Stimulated activated CD8-positive, alpha-beta memory T cell treated with anti-CD3 and anti-CD28 coated beads, Interleukin-4, amount 100 ng/mL, for 1 hour (primary cell): ENCODE data around the gene DUSP9.

Experiments used
- DNase-seq, 2 donors: peaks; one replicate each; pipeline ENCODE4 v3.0.0-alpha.2; 2020; ENCODE audit warnings: low read depth in 2 of 2, low spot score in 1 of 2

The DUSP9 gene

GRCh38 chrX:153621949-153622598 is 24.9 kb upstream of the DUSP9 start:
- DNase-seq: no peak

- no peak for DNase-seq
Measured at GRCh38 chrX:153622661-153623309, 24.2 kb upstream of the DUSP9 start.

- DNase-seq: no peak
Measured at GRCh38 chrX:153623310-153624029, 23.5 kb upstream of the DUSP9 start.

- no peak for DNase-seq
Measured at GRCh38 chrX:153624196-153625091, 22.6 kb upstream of the DUSP9 start.

GRCh38 chrX:153625271-153626024 is 21.6 kb upstream of the DUSP9 start:
- DNase-seq: no peak

- no peak for DNase-seq
Measured at GRCh38 chrX:153626025-153626633, 20.9 kb upstream of the DUSP9 start.

- DNase-seq: no peak
Measured at GRCh38 chrX:153626863-153627674, 19.9 kb upstream of the DUSP9 start.

GRCh38 chrX:153627675-153628111 is 19.3 kb upstream of the DUSP9 start:
- DNase-seq: no peak

GRCh38 chrX:153628129-153628528 is 18.9 kb upstream of the DUSP9 start:
- no peak for DNase-seq

- no peak for DNase-seq
Measured at GRCh38 chrX:153628665-153629064, 18.3 kb upstream of the DUSP9 start.

GRCh38 chrX:153631346-153631745 is 15.7 kb upstream of the DUSP9 start:
- DNase-seq: no peak

- no peak for DNase-seq
Measured at GRCh38 chrX:153631907-153632594, 15.0 kb upstream of the DUSP9 start.

GRCh38 chrX:153632595-153632946 is 14.4 kb upstream of the DUSP9 start:
- no peak for DNase-seq

- no peak for DNase-seq
Measured at GRCh38 chrX:153633048-153633447, 14.0 kb upstream of the DUSP9 start.

GRCh38 chrX:153633607-153634180 is 13.3 kb upstream of the DUSP9 start:
- no peak for DNase-seq

GRCh38 chrX:153634236-153634635 is 12.8 kb upstream of the DUSP9 start:
- no peak for DNase-seq

- DNase-seq: no peak
Measured at GRCh38 chrX:153634832-153635231, 12.2 kb upstream of the DUSP9 start.

- no peak for DNase-seq
Measured at GRCh38 chrX:153635388-153635787, 11.6 kb upstream of the DUSP9 start.
